Measurements from ENCODE around the gene C19orf38. TPM values are rescaled to one million over a fixed set of nuclear protein-coding genes. Genes with fewer than 3 reads are reported as not detected.

C19orf38 gene, protein sequence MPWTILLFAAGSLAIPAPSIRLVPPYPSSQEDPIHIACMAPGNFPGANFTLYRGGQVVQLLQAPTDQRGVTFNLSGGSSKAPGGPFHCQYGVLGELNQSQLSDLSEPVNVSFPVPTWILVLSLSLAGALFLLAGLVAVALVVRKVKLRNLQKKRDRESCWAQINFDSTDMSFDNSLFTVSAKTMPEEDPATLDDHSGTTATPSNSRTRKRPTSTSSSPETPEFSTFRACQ
- total RNA-seq (ENCODE audit: unreplicated experiment), result 0.44 TPM
- long read RNA-seq, result 0 reads

DNA sequence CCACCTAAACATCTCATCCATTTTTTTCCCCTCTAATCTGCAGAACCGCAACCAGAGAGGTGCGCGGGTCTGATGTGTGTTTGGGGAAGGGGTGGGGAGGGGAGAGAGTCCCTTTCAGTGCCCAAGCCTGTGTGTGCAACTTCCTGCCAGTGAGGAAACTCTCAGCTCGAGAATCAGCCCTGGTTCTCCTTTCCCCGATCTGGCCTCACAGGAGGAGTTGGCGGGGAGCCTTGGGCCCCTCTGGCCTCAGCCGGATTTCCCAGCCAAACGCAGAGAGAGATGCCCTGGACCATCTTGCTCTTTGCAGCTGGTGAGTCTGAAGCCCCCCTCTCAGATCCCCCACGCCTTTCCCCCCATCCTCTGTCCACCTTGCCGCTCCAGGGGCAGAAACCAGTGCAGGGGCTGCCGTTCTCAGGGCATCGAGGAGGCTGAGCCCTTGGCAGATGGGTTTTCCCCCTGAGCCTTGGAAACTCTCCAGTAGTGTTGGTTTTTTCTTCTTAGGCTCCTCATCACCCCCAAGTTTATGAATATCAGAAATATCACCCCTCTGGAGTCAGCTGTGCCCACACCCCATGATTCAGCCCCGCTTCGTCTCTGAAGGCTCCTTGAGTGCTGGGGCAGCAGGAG lies at the start of gene C19orf38:
Gene C19orf38, plus strand, starts transcription at position 186 of the 627 bp plus-strand sequence. Its CDS starts 94 bp downstream, at position 280.
- Mint-ChIP-seq H3K27ac (ENCODE audit: unreplicated experiment) (no peak within 1 kb of the TSS), H3K4me3 (ENCODE audit: unreplicated experiment) (no peak within 1 kb of the TSS), H3K27me3 (ENCODE audit: unreplicated experiment) (peaks cover 10% of the 10 kb centered on the region), H3K4me1 (ENCODE audit: low read depth, unreplicated experiment) (no peaks in the 10 kb centered on the region), H3K9me3 (ENCODE audit: unreplicated experiment) (peaks cover 7% of the 10 kb centered on the region), H3K36me3 (ENCODE audit: unreplicated experiment) (peaks cover 6% of the 10 kb centered on the region)
- no peak for DNase-seq
- TF ChIP-seq, protein P1, sequence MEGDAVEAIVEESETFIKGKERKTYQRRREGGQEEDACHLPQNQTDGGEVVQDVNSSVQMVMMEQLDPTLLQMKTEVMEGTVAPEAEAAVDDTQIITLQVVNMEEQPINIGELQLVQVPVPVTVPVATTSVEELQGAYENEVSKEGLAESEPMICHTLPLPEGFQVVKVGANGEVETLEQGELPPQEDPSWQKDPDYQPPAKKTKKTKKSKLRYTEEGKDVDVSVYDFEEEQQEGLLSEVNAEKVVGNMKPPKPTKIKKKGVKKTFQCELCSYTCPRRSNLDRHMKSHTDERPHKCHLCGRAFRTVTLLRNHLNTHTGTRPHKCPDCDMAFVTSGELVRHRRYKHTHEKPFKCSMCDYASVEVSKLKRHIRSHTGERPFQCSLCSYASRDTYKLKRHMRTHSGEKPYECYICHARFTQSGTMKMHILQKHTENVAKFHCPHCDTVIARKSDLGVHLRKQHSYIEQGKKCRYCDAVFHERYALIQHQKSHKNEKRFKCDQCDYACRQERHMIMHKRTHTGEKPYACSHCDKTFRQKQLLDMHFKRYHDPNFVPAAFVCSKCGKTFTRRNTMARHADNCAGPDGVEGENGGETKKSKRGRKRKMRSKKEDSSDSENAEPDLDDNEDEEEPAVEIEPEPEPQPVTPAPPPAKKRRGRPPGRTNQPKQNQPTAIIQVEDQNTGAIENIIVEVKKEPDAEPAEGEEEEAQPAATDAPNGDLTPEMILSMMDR (IDR thresholded peaks at IDR 0.05; ENCODE audit: partially characterized antibody, unreplicated experiment), result no peak

DNA sequence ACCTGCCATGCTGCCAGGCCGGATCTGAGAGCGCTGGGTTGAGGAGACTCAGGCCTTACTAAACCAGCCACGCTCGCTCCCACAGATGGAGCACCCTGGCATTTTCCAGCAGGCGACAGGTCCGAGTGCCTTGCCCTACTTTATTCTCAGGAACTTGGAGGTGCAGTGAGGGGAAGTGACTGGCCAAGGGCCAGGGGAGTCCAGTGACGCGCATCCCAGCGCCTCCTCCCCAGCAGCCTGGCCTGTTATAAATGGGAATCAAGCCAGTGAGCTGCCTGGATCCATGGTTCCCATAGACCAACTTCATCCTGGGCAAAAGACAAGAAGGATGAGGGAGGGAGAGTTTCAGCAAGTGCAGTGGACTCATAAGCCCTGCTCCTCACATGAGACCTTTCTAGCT lies 47.7 kb upstream of the C19orf38 start:
- Mint-ChIP-seq H3K27ac (ENCODE audit: unreplicated experiment) (no peak overlapping the region), H3K4me1 (ENCODE audit: low read depth, unreplicated experiment) (peaks cover 7% of the 10 kb centered on the region), H3K27me3 (ENCODE audit: unreplicated experiment) (peaks cover 8% of the 10 kb centered on the region), H3K4me3 (ENCODE audit: unreplicated experiment) (no peak overlapping the region), H3K36me3 (ENCODE audit: unreplicated experiment) (peaks cover 8% of the 10 kb centered on the region), H3K9me3 (ENCODE audit: unreplicated experiment) (peaks cover 9% of the 10 kb centered on the region)
- DNase-seq, result no peak
- TF ChIP-seq, protein P1 (IDR thresholded peaks at IDR 0.05; ENCODE audit: partially characterized antibody, unreplicated experiment), result no peak

DNA sequence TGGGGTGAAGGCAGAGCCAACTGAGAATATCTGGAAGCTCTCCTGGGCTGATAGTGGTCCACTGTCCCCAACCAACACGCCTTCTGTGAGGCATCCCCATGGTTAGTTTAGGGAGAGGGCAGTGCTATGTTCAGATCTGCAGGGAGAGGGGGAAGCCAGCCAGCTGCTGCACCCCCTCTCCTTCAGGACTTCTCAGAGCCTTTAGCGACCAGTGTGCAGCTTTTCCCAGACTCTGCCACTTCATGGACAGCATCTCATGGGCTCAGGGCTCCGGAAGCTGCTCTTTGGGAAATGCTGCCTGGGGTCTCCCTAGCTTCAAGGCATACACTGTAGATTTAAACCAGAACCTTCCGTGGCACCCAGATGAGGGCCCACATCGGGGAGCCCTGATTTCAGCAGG lies 45.7 kb upstream of the C19orf38 start:
- H3K9me3 Mint-ChIP-seq (ENCODE audit: unreplicated experiment), result peaks cover 14% of the 10 kb centered on the region
- TF ChIP-seq, protein P1 (IDR thresholded peaks at IDR 0.05; ENCODE audit: partially characterized antibody, unreplicated experiment), result no peak
- H3K27me3 Mint-ChIP-seq (ENCODE audit: unreplicated experiment), result peaks cover 9% of the 10 kb centered on the region
- peaks cover 11% of the 10 kb centered on the region for H3K4me1 Mint-ChIP-seq (ENCODE audit: low read depth, unreplicated experiment)
- peaks cover 8% of the 10 kb centered on the region for H3K36me3 Mint-ChIP-seq (ENCODE audit: unreplicated experiment)
- DNase-seq, result no peak
- no peak overlapping the region for H3K4me3 Mint-ChIP-seq (ENCODE audit: unreplicated experiment)
- H3K27ac Mint-ChIP-seq (ENCODE audit: unreplicated experiment), result no peak overlapping the region

DNA sequence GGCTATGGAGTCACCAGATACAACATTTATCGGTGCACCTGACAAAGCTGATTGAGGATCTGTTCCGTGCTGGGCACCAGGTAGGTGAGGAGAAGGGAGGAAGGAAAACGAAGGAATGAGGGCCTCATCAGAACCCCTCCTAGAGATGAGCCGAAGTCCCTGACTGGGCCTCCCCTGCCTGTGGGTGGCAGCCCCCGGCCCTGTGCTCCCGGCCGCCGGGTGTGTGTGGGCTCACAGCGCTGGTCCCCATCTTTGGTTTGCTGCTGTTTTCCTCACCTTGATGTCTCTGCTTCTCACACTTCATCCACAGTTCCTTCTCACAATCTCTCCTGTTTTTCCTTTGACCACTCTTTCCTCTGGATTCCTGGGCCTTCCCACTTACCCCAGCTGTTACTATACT lies 45.0 kb upstream of the C19orf38 start:
- no peak overlapping the region for H3K27ac Mint-ChIP-seq (ENCODE audit: unreplicated experiment)
- H3K9me3 Mint-ChIP-seq (ENCODE audit: unreplicated experiment), result peaks cover 14% of the 10 kb centered on the region
- H3K27me3 Mint-ChIP-seq (ENCODE audit: unreplicated experiment), result peaks cover 9% of the 10 kb centered on the region
- TF ChIP-seq, protein P1 (IDR thresholded peaks at IDR 0.05; ENCODE audit: partially characterized antibody, unreplicated experiment), result no peak
- H3K4me3 Mint-ChIP-seq (ENCODE audit: unreplicated experiment), result no peak overlapping the region
- DNase-seq, result no peak
- H3K4me1 Mint-ChIP-seq (ENCODE audit: low read depth, unreplicated experiment), result peaks cover 11% of the 10 kb centered on the region
- H3K36me3 Mint-ChIP-seq (ENCODE audit: unreplicated experiment), result peaks cover 8% of the 10 kb centered on the region

All from glutamatergic neuron (in vitro differentiated cells).